ENCODE measurements around the gene YIPF4.
"Not testable (repeated sequence)": the region's sequence is repeated elsewhere in the genome, so short reads cannot be mapped to it uniquely, and the experiment has no call there.

Gene YIPF4

GRCh38 chr2:32289165-32289999 lies 11.7 kb downstream of the YIPF4 start:
- no peak for DNase-seq

GRCh38 chr2:32290000-32290339 lies 12.3 kb downstream of the YIPF4 start:
- DNase-seq: no peak

- no peak for DNase-seq
Measured at GRCh38 chr2:32291746-32292145, 14.0 kb downstream of the YIPF4 start.

GRCh38 chr2:32293493-32293892 lies 15.8 kb downstream of the YIPF4 start:
- not testable (repeated sequence) for DNase-seq

- not testable (repeated sequence) for DNase-seq
Measured at GRCh38 chr2:32293966-32294562, 16.4 kb downstream of the YIPF4 start.

- DNase-seq: no peak
Measured at GRCh38 chr2:32310577-32310976, 32.9 kb downstream of the YIPF4 start.

GRCh38 chr2:32314886-32315285 lies 37.2 kb downstream of the YIPF4 start:
- no peak for DNase-seq

GRCh38 chr2:32328679-32329078 lies 51.0 kb downstream of the YIPF4 start:
- not testable (repeated sequence) for DNase-seq

- DNase-seq: not testable (repeated sequence)
Measured at GRCh38 chr2:32329180-32329980, 51.7 kb downstream of the YIPF4 start.

- no peak for DNase-seq
Measured at GRCh38 chr2:32330136-32330535, 52.4 kb downstream of the YIPF4 start.

- no peak for DNase-seq
Measured at GRCh38 chr2:32342801-32343200, 65.1 kb downstream of the YIPF4 start.

GRCh38 chr2:32350797-32351196 lies 73.1 kb downstream of the YIPF4 start:
- not testable (repeated sequence) for DNase-seq

GRCh38 chr2:32355976-32356680 lies 78.4 kb downstream of the YIPF4 start:
- peak in 1 of 5 experiments; percentile 0 for DNase-seq

GRCh38 chr2:32356681-32357317 lies 79.1 kb downstream of the YIPF4 start, which contains the start of gene BIRC6:
BIRC6 (plus strand) TSS chr2:32357023; CDS start chr2:32357162, 139 bp downstream.
- peak; percentile 69 to 98 (median 91) for DNase-seq

GRCh38 chr2:32357318-32358110 lies 79.8 kb downstream of the YIPF4 start:
- DNase-seq: peak in 3 of 5 experiments; percentile 4 to 50 (median 16)

- peak in 2 of 5 experiments; percentile 2 to 18 for DNase-seq
Measured at GRCh38 chr2:32358111-32358482, 80.4 kb downstream of the YIPF4 start.

- DNase-seq: peak in 1 of 5 experiments; percentile 11
Measured at GRCh38 chr2:32360416-32360815, 82.7 kb downstream of the YIPF4 start.

GRCh38 chr2:32362997-32363396 lies 85.3 kb downstream of the YIPF4 start:
- DNase-seq: not testable (repeated sequence)

GRCh38 chr2:32363597-32363996 lies 85.9 kb downstream of the YIPF4 start:
- DNase-seq: no peak

GRCh38 chr2:32364290-32364689 lies 86.6 kb downstream of the YIPF4 start:
- not testable (repeated sequence) for DNase-seq

- DNase-seq: not testable (repeated sequence)
Measured at GRCh38 chr2:32365679-32366078, 88.0 kb downstream of the YIPF4 start.
